Measurements from ENCODE around the gene PRR30. TPM values are rescaled to one million over a fixed set of nuclear protein-coding genes. Genes with fewer than 3 reads are reported as not detected.

The PRR30 gene
- polyA plus RNA-seq, 1 experiment, result not detected

DNA sequence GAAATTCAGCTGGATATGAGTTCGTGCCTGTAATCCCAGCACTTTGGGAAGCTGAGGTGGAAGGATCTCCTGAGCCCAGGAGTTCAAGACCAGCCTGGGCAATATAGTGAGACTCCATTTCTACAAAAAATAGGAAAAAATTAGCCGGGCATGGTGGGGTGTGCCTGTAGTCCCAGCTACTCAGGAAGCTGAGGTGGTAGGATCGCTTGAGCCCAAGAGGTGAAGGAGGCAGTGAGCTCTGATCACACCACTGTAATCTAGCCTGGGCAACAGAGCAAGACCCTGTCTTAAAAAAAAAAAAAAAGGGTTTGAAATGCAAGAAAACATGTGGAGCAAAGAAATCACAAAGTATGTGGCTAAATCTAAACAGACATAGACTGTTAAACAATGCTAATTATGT, 30.1 kb downstream of the PRR30 start:
- TF ChIP-seq, protein P1, sequence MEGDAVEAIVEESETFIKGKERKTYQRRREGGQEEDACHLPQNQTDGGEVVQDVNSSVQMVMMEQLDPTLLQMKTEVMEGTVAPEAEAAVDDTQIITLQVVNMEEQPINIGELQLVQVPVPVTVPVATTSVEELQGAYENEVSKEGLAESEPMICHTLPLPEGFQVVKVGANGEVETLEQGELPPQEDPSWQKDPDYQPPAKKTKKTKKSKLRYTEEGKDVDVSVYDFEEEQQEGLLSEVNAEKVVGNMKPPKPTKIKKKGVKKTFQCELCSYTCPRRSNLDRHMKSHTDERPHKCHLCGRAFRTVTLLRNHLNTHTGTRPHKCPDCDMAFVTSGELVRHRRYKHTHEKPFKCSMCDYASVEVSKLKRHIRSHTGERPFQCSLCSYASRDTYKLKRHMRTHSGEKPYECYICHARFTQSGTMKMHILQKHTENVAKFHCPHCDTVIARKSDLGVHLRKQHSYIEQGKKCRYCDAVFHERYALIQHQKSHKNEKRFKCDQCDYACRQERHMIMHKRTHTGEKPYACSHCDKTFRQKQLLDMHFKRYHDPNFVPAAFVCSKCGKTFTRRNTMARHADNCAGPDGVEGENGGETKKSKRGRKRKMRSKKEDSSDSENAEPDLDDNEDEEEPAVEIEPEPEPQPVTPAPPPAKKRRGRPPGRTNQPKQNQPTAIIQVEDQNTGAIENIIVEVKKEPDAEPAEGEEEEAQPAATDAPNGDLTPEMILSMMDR (IDR thresholded peaks at IDR 0.05; ENCODE audit: low read depth, low read length), result no peak
- POLR2A ChIA-PET, result interaction anchor here (0.7 kb wide), 1 partner anchor 55 kb away, joined by 5 read pairs; no protein-coding TSS in a partner anchor
- Histone ChIP-seq H3K4me3 (ENCODE audit: low read depth, low read length) (no peak overlapping the region), H3K9me3 (ENCODE audit: control insufficient read depth, insufficient read depth, low read length) (no peaks in the 10 kb centered on the region), H3K27me3 (ENCODE audit: control insufficient read depth, insufficient read depth, low read length) (peaks cover 24% of the 10 kb centered on the region), H3K27ac (ENCODE audit: low read depth, low read length) (no peak overlapping the region)
- no peak for DNase-seq (ENCODE audit: low read depth, low spot score)
- CTCF ChIA-PET, result interaction anchor here (1.6 to 2.1 kb wide), 2 partner anchors 61 to 83 kb away, joined by 4 to 5 read pairs; no protein-coding TSS in a partner anchor

DNA sequence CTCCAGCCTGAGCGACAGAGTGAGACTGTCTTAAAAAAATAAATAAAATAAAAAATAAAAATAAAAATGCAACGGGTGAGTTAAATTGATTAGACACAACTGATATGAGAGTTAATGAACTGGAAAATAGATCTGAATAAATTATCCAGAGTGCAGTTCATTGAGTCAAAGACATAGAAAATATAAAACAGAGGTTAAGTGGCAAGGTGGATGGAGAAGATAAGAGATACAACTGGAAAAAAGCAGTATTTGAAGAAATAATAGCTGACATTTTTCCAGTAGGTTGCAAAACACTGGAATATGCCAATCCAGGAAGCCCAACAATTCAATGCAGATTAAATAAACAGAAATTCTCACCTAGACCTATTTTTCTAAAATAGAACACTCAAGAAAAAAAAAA, 31.0 kb downstream of the PRR30 start:
- CTCF ChIA-PET, result interaction anchor here (0.6 to 2.1 kb wide), 3 partner anchors 62 to 92 kb away, joined by 3 to 5 read pairs (median 4); no protein-coding TSS in a partner anchor
- Histone ChIP-seq H3K9me3 (ENCODE audit: control insufficient read depth, insufficient read depth, low read length) (no peaks in the 10 kb centered on the region), H3K27ac (ENCODE audit: low read depth, low read length) (no peak overlapping the region), H3K27me3 (ENCODE audit: control insufficient read depth, insufficient read depth, low read length) (peaks cover 26% of the 10 kb centered on the region), H3K4me3 (ENCODE audit: low read depth, low read length) (no peak overlapping the region)
- POLR2A ChIA-PET, result interaction anchor here (0.7 kb wide), 1 partner anchor 21 kb away, joined by 3 read pairs; the partner anchor contains the start of gene KHK
- DNase-seq (ENCODE audit: low read depth, low spot score), result no peak
- TF ChIP-seq, protein P1 (IDR thresholded peaks at IDR 0.05; ENCODE audit: low read depth, low read length), result no peak

DNA sequence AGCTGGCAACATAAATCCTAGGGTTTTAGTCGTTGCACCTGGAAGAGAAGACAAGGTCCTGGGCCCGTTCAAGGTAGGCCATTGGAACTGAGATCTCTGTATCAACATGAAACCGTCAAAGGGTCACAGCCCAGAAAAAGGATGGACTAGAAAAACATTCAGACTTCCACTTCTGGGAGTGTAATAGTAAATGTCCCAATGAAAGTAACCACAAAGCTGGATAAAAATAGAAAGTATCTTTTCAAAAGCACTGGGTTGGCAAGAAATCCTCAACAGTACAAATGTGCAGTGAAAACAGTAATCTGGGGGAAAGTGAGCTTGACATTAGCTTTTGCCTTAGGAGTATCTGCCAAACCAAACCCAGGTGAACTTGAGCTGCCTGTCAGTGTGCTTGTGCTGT, 33.2 kb downstream of the PRR30 start:
- no peak for DNase-seq (ENCODE audit: low read depth, low spot score)
- POLR2A ChIA-PET, result interaction anchor here (0.6 kb wide), 1 partner anchor 59 kb away, joined by 3 read pairs; no protein-coding TSS in a partner anchor
- Histone ChIP-seq H3K9me3 (ENCODE audit: control insufficient read depth, insufficient read depth, low read length) (no peaks in the 10 kb centered on the region), H3K27ac (ENCODE audit: low read depth, low read length) (no peak overlapping the region), H3K4me3 (ENCODE audit: low read depth, low read length) (no peak overlapping the region), H3K27me3 (ENCODE audit: control insufficient read depth, insufficient read depth, low read length) (peaks cover 28% of the 10 kb centered on the region)
- TF ChIP-seq, protein P1 (IDR thresholded peaks at IDR 0.05; ENCODE audit: low read depth, low read length), result no peak
- CTCF ChIA-PET, result interaction anchor here (0.7 to 1.1 kb wide), 3 partner anchors 173 to 198 kb away, joined by 3 to 4 read pairs (median 3); no protein-coding TSS in a partner anchor

DNA sequence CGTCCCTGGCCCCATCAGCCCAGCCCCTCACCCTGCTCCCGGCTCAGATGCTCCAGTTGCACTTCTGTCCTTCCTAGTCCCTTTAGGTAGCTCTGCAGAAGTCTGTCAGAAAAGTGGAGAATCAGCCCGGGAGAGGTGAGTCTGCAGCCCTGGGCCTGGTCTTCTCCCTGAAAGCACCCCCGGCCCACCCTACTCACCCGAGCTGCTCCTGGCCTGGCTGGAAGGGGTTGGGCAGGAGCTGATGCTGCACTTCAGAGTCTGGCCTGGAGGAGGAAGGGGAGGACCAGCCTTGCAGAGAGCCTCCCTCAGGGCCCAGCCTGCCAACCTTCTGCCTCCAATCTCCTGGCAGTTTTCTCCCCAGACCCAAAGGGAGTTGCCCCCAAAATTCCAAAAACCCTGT, 36.9 kb downstream of the PRR30 start:
- Histone ChIP-seq H3K27me3 (ENCODE audit: control insufficient read depth, insufficient read depth, low read length) (peaks cover 22% of the 10 kb centered on the region), H3K27ac (ENCODE audit: low read depth, low read length) (no peak overlapping the region), H3K4me3 (ENCODE audit: low read depth, low read length) (no peak overlapping the region), H3K9me3 (ENCODE audit: control insufficient read depth, insufficient read depth, low read length) (no peaks in the 10 kb centered on the region; the same call in 1 of the 2 replicates)
- TF ChIP-seq, protein P1 (IDR thresholded peaks at IDR 0.05; ENCODE audit: low read depth, low read length), result no peak
- CTCF ChIA-PET, result interaction anchor here (0.6 to 9.6 kb wide), 5 partner anchors 67 to 202 kb away, joined by 3 to 136 read pairs (median 3); no protein-coding TSS in a partner anchor
- POLR2A ChIA-PET, result interaction anchor here (1.2 kb wide), 1 partner anchor 110 kb away, joined by 4 read pairs; the partner anchor contains the start of genes ATRAID and SLC5A6
- no peak for DNase-seq (ENCODE audit: low read depth, low spot score)

DNA sequence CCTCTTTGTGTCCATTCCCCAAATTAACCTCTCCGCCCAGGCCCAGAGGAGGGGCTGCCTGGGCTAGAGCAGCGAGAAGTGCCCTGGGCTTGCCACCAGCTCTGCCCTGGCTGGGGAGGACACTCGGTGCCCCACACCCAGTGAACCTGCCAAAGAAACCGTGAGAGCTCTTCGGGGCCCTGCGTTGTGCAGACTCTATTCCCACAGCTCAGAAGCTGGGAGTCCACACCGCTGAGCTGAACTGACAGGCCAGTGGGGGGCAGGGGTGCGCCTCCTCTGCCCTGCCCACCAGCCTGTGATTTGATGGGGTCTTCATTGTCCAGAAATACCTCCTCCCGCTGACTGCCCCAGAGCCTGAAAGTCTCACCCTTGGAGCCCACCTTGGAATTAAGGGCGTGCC, 39.2 kb downstream of the PRR30 start:
- CTCF ChIA-PET, result interaction anchor here (1.0 to 9.6 kb wide), 7 partner anchors 24 to 204 kb away, joined by 3 to 136 read pairs (median 6); partner anchors contain the start of gene ABHD1
- no peak overlapping the region for H3K4me3 ChIP-seq (ENCODE audit: low read depth, low read length)
- TF ChIP-seq, protein P1 (IDR thresholded peaks at IDR 0.05; ENCODE audit: low read depth, low read length), result no peak
- no peak for DNase-seq (ENCODE audit: low read depth, low spot score)
- peaks cover 14% of the 10 kb centered on the region for H3K27me3 ChIP-seq (ENCODE audit: control insufficient read depth, insufficient read depth, low read length)
- POLR2A ChIA-PET, result interaction anchor here (0.6 to 0.7 kb wide), 2 partner anchors 40 to 245 kb away, joined by 3 read pairs; no protein-coding TSS in a partner anchor
- H3K27ac ChIP-seq (ENCODE audit: low read depth, low read length), result no peak overlapping the region
- H3K9me3 ChIP-seq (ENCODE audit: control insufficient read depth, insufficient read depth, low read length), result no peaks in the 10 kb centered on the region; the same call in 1 of the 2 replicates
